ENCODE results near the gene USP31.

USP31 gene

DNA sequence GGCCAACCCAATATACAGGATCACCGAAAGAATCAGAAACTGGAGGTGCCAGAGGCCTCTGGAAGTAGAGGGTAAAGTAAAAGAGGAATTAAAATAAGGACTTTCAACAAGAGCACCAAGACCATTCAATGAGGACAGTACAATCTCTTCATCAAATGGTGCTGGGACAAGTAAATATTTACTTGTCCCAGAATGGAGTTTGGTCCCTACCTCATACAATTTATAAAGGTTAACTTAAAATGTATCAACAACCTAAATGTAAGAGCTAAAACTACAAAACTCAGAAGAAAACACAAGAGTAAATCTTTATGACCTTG, 56.5 kb downstream of the USP31 start:
- TF ChIP-seq, protein P1, sequence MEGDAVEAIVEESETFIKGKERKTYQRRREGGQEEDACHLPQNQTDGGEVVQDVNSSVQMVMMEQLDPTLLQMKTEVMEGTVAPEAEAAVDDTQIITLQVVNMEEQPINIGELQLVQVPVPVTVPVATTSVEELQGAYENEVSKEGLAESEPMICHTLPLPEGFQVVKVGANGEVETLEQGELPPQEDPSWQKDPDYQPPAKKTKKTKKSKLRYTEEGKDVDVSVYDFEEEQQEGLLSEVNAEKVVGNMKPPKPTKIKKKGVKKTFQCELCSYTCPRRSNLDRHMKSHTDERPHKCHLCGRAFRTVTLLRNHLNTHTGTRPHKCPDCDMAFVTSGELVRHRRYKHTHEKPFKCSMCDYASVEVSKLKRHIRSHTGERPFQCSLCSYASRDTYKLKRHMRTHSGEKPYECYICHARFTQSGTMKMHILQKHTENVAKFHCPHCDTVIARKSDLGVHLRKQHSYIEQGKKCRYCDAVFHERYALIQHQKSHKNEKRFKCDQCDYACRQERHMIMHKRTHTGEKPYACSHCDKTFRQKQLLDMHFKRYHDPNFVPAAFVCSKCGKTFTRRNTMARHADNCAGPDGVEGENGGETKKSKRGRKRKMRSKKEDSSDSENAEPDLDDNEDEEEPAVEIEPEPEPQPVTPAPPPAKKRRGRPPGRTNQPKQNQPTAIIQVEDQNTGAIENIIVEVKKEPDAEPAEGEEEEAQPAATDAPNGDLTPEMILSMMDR (IDR thresholded peaks at IDR 0.05; ENCODE audit: control insufficient read depth, extremely low read depth, insufficient read depth) = no peak
- no peak for DNase-seq (ENCODE audit: low read depth)
- H3K4me3 ChIP-seq (ENCODE audit: low read depth, low read length) = no peak overlapping the region

DNA sequence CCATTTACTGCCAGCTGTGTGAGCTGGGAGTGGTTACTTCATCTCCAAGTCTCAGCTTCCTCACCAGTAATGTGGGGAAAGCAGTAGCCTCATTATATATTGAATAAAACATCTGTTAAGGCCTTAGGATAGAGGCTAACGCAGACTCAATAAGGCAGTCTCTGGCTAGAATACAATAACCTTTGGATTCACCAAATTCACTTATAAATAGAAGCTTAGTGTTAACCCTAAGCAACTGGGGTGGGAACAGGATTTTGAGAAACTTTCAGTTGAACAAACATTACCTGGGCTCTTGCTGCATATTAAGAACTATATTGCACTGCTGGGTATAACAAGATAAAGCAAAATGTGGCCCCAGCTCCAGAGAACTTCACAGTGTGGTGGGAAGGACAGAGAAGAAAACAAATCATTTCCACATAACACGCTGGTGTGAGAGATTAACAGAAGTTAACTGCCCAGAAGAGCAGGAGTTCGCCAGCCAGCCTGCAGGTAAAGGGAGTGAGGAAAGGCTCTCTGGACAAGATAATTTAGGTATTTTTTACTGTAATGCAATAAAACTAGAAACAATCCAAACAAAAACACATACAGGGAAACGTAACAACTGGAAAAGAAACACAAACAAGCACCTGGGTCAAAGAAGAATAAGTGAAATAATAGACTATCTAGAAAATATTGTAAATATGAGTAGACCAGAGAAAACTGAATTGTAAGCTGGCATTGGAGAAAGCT, 57.0 kb downstream of the USP31 start:
- no peak overlapping the region for H3K4me3 ChIP-seq (ENCODE audit: low read depth, low read length)
- TF ChIP-seq, protein P1 (IDR thresholded peaks at IDR 0.05; ENCODE audit: control insufficient read depth, extremely low read depth, insufficient read depth) = no peak
- DNase-seq (ENCODE audit: low read depth) = no peak

DNA sequence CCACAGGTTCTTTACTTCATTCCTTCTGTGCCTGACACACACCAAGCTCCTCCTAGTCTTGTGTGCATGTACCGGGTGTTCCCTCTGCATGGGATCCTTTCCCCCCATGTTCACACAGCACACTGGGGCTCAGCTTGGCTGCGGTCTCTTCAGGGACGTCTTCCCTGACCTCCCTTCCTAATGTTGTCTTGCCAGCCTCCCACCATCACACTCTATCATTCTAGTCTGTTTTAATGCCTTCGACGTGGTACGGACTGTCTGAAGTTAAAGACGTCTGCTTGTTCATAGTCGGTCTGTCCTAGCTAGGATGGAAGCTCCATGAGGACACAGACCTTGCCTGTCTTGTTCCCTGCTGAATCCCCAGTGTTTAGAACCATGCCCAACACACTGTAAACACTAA, 60.1 kb downstream of the USP31 start:
- no peak for DNase-seq (ENCODE audit: low read depth)
- TF ChIP-seq, protein P1 (IDR thresholded peaks at IDR 0.05; ENCODE audit: control insufficient read depth, extremely low read depth, insufficient read depth) = no peak
- no peak overlapping the region for H3K4me3 ChIP-seq (ENCODE audit: low read depth, low read length)

DNA sequence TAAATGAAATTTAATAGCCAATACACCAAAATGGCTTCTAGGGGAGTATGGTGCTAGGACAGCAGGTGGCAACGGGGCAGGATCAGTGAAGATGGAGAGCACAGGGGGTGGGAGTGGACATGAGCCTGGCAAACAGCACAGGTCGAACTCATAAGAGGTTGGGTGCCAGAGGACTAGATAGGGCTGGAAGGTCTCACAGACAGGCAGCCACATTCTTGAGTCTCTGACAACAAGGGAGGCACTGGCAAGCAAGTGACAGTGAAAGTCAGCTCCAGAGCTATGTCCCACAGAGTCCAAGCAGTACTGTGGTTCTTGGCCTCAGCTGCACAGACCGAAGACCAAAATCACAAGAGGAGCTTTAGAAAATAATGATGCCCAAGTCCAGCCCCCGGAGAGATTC, 61.2 kb downstream of the USP31 start:
- DNase-seq (ENCODE audit: low read depth) = no peak

GRCh38 chr16:23085949-23086348, 63.3 kb downstream of the USP31 start:
- no peak overlapping the region for H3K4me3 ChIP-seq (ENCODE audit: low read depth, low read length)
- TF ChIP-seq, protein P1 (IDR thresholded peaks at IDR 0.05; ENCODE audit: control insufficient read depth, extremely low read depth, insufficient read depth) = no peak
- no peak for DNase-seq (ENCODE audit: low read depth)

More for the DNA sequence above, 61.2 kb downstream of the USP31 start:
- TF ChIP-seq, protein P1 (IDR thresholded peaks at IDR 0.05; ENCODE audit: control insufficient read depth, extremely low read depth, insufficient read depth) = no peak
- no peak overlapping the region for H3K4me3 ChIP-seq (ENCODE audit: low read depth, low read length)

- DNase-seq (ENCODE audit: low read depth) = no peak
- no peak overlapping the region for H3K4me3 ChIP-seq (ENCODE audit: low read depth, low read length)
- TF ChIP-seq, protein P1 (IDR thresholded peaks at IDR 0.05; ENCODE audit: control insufficient read depth, extremely low read depth, insufficient read depth) = no peak
Observed at GRCh38 chr16:23082161-23082788, 67.0 kb downstream of the USP31 start.
